CD4-positive, alpha-beta memory T cell (primary cell): Measurements from ENCODE around the gene KLK15. TPM values are rescaled to one million over a fixed set of nuclear protein-coding genes. Genes with fewer than 3 reads are reported as not detected.

Experiments used
- CTCF ChIA-PET: fragments of 350-600 bp; sonication (Branson Sonifier 250); formaldehyde crosslinking; loops from one replicate; lab custom pipeline; 2021; ENCODE audit warnings: inconsistent platforms; ENCODE audit not compliant: partially characterized antibody; lab: Charles Lee
- POLR2A ChIA-PET: fragments of 350-600 bp; sonication (Branson Sonifier 250); formaldehyde crosslinking; loops from one replicate; lab custom pipeline; 2021; ENCODE audit not compliant: partially characterized antibody; lab: Charles Lee
- DNase-seq, 5 donors: peaks; one replicate each; pipeline versions ENCODE4 v3.0.0 to v3.0.0-alpha.2; 2020 to 2022; ENCODE audit warnings: mixed read lengths in 1 of 5
- H3K27ac ChIP-seq: one replicate; pipeline ENCODE4 v1.7.0; 2013; ENCODE audit warnings: low read depth, low read length
- H3K27me3 ChIP-seq: 2 replicates; pipeline ENCODE4 v1.7.0; 2013; ENCODE audit warnings: mild to moderate bottlenecking, low read length, moderate library complexity; ENCODE audit not compliant: insufficient read depth
- H3K36me3 ChIP-seq: 2 replicates; pipeline ENCODE4 v1.7.0; 2013; ENCODE audit warnings: mild to moderate bottlenecking, low read length, moderate library complexity; ENCODE audit not compliant: insufficient read depth
- H3K4me1 ChIP-seq: 2 replicates; pipeline ENCODE4 v1.7.0; 2013; ENCODE audit warnings: mild to moderate bottlenecking, low read length, moderate library complexity; ENCODE audit not compliant: insufficient read depth
- H3K4me3 ChIP-seq, 2 donors: one replicate each; pipeline ENCODE4 v1.7.0; 2013; ENCODE audit warnings: low read length in 2 of 2, mild to moderate bottlenecking in 1 of 2
- H3K9me3 ChIP-seq, 2 donors: one replicate each; pipeline ENCODE4 v1.7.0; 2013; ENCODE audit warnings: low read length in 2 of 2, control low read depth in 1 of 2; ENCODE audit not compliant: control insufficient read depth in 1 of 2
- H3K27ac Mint-ChIP-seq, 7 donors: one replicate each; pipeline ENCODE4 v1.8.0; 2020 to 2021; ENCODE audit warnings: mixed read lengths in 7 of 7, mild to moderate bottlenecking in 6 of 7, inconsistent platforms in 3 of 7, moderate library complexity in 3 of 7
- H3K27me3 Mint-ChIP-seq, 2 donors: one replicate each; pipeline ENCODE4 v1.8.0; 2020 to 2021; ENCODE audit warnings: mixed read lengths in 2 of 2
- H3K36me3 Mint-ChIP-seq, 2 donors: one replicate each; pipeline ENCODE4 v1.8.0; 2020 to 2021; ENCODE audit warnings: mixed read lengths in 2 of 2, inconsistent platforms in 1 of 2, mild to moderate bottlenecking in 1 of 2
- H3K4me1 Mint-ChIP-seq, 4 donors: one replicate each; pipeline ENCODE4 v1.8.0; 2020 to 2021; ENCODE audit warnings: mixed read lengths in 4 of 4, mild to moderate bottlenecking in 1 of 4
- H3K4me3 Mint-ChIP-seq, 8 donors: one replicate each; pipeline ENCODE4 v1.8.0; 2020 to 2021; ENCODE audit warnings: mixed read lengths in 8 of 8, mild to moderate bottlenecking in 7 of 8, moderate library complexity in 6 of 8, inconsistent platforms in 3 of 8
- H3K9me3 Mint-ChIP-seq, 8 donors: one replicate each; pipeline ENCODE4 v1.8.0; 2020 to 2021; ENCODE audit warnings: mixed read lengths in 8 of 8, mild to moderate bottlenecking in 5 of 8, inconsistent platforms in 3 of 8, moderate library complexity in 1 of 8
- intact Hi-C: fragments of 100-400 bp; cut with micrococcal nuclease; formaldehyde crosslinking; loops from one replicate; pipeline ENCODE4 v1.15.1; 2023
- polyA plus RNA-seq, 2 donors: library from polyadenylated mRNA; unstranded; fragments of 300-500 nt; fragmentation: Illumina TruSeq; gene quantifications; one replicate each; pipeline ENCODE4 v1.2.3, GENCODE V29; 2021
- total RNA-seq, 2 experiments: library from RNA; stranded (reverse); gene quantifications; one replicate each; pipeline ENCODE4 v1.2.3, GENCODE V29; 2021

The KLK15 gene
- total and polyA plus RNA-seq, 4 experiments from 2014 or later: not detected

DNA sequence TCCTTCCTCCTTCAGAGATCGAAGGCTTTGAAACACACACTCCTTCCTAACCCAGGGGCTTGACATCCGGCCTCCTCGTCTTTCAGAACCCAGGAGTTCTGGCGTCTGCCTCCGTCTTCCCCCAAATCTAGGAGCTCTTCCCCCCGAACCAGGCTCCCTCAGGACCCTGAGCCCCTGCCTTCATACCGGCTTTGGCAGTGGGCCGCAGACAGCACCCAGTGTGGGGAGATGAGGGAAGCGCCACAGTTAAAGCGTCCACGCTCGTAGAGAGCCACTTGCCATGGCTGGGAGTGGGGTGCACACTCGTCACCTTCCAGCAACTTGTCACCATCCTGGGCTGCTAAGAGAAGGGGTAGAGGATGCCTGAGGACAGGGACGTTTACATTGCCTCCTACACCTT, 5.9 kb downstream of the KLK15 start:
- Histone ChIP-seq H3K9me3 (no peaks in the 10 kb centered on the region), H3K4me3 (no peak overlapping the region), H3K27me3 (no peaks in the 10 kb centered on the region), H3K4me1 (no peaks in the 10 kb centered on the region), H3K36me3 (no peaks in the 10 kb centered on the region), H3K27ac (no peak overlapping the region)
- ChIA-PET POLR2A (no interaction called here), CTCF (no interaction called here)
- Mint-ChIP-seq H3K9me3 (peaks cover 0 to 3% (median 0%) of the 10 kb centered on the region in 8 donors), H3K27me3 (peaks cover 18 to 33% of the 10 kb centered on the region in 2 donors), H3K4me3 (no peak overlapping the region), H3K27ac (no peak overlapping the region), H3K36me3 (no peaks in the 10 kb centered on the region), H3K4me1 (no peaks in the 10 kb centered on the region)
- DNase-seq: peak in 1 of 5 donors; percentile 4
- intact Hi-C loops: no loop called here

- no peaks in the 10 kb centered on the region for H3K9me3 ChIP-seq
- no peak overlapping the region for H3K27ac Mint-ChIP-seq
- H3K36me3 ChIP-seq: no peaks in the 10 kb centered on the region
- no peaks in the 10 kb centered on the region for H3K4me1 ChIP-seq
- H3K4me3 ChIP-seq: no peak overlapping the region
- intact Hi-C loops: no loop called here
- ChIA-PET POLR2A (no interaction called here), CTCF (no interaction called here)
- DNase-seq: peak in 1 of 5 donors; percentile 24
- peaks cover 19 to 41% of the 10 kb centered on the region in 2 donors for H3K27me3 Mint-ChIP-seq
- H3K27me3 ChIP-seq: no peaks in the 10 kb centered on the region
- no peaks in the 10 kb centered on the region for H3K4me1 Mint-ChIP-seq
- peaks cover 0 to 3% (median 0%) of the 10 kb centered on the region in 8 donors for H3K9me3 Mint-ChIP-seq
- no peaks in the 10 kb centered on the region for H3K36me3 Mint-ChIP-seq
- no peak overlapping the region for H3K4me3 Mint-ChIP-seq
- no peak overlapping the region for H3K27ac ChIP-seq
These were observed 6.7 kb downstream of the KLK15 start for GRCh38 chr19:50826492-50827240.

- Histone ChIP-seq H3K4me1 (peaks cover 11% of the 10 kb centered on the region), H3K4me3 (no peak within 1 kb of the TSS), H3K36me3 (no peaks in the 10 kb centered on the region), H3K27me3 (peaks cover 13% of the 10 kb centered on the region), H3K27ac (no peak within 1 kb of the TSS), H3K9me3 (no peaks in the 10 kb centered on the region)
- H3K36me3 Mint-ChIP-seq: no peaks in the 10 kb centered on the region
- H3K27me3 Mint-ChIP-seq: peaks cover 40 to 56% of the 10 kb centered on the region in 2 donors
- H3K4me3 Mint-ChIP-seq: peak within 1 kb of the TSS in 1 of 8 donors; percentile 1
- no peak within 1 kb of the TSS for H3K27ac Mint-ChIP-seq
- ChIA-PET POLR2A (no interaction called here), CTCF (no interaction called here)
- H3K4me1 Mint-ChIP-seq: peaks cover 10 to 15% (median 14%) of the 10 kb centered on the region in 4 donors
- no peak for DNase-seq
- peaks cover 0 to 3% (median 0%) of the 10 kb centered on the region in 8 donors for H3K9me3 Mint-ChIP-seq
- intact Hi-C loops: no loop called here
These were observed 9.9 kb downstream of the KLK15 start, which contains the start of gene KLK1 for GRCh38 chr19:50823389-50824042. KLK1 (minus strand) TSS chr19:50823787; CDS start chr19:50823748, 39 bp downstream.

- ChIA-PET CTCF (no interaction called here), POLR2A (no interaction called here)
- Histone ChIP-seq H3K4me1 (peaks cover 16% of the 10 kb centered on the region), H3K9me3 (no peaks in the 10 kb centered on the region), H3K27ac (no peak overlapping the region), H3K27me3 (peaks cover 13% of the 10 kb centered on the region), H3K4me3 (no peak overlapping the region), H3K36me3 (no peaks in the 10 kb centered on the region)
- DNase-seq: no peak
- H3K36me3 Mint-ChIP-seq: no peaks in the 10 kb centered on the region
- peaks cover 40 to 53% of the 10 kb centered on the region in 2 donors for H3K27me3 Mint-ChIP-seq
- intact Hi-C loops: no loop called here
- H3K9me3 Mint-ChIP-seq: peaks cover 0 to 3% (median 0%) of the 10 kb centered on the region in 8 donors
- no peak overlapping the region for H3K27ac Mint-ChIP-seq
- H3K4me3 Mint-ChIP-seq: no peak overlapping the region
- H3K4me1 Mint-ChIP-seq: peaks cover 13 to 21% (median 15%) of the 10 kb centered on the region in 4 donors
These were observed 10.6 kb downstream of the KLK15 start for GRCh38 chr19:50822661-50823208.

- Mint-ChIP-seq H3K4me1 (peaks cover 15 to 26% (median 21%) of the 10 kb centered on the region in 4 donors), H3K36me3 (no peaks in the 10 kb centered on the region), H3K27me3 (peaks cover 38 to 57% of the 10 kb centered on the region in 2 donors), H3K27ac (no peak overlapping the region), H3K4me3 (no peak overlapping the region), H3K9me3 (peaks cover 0 to 3% (median 0%) of the 10 kb centered on the region in 8 donors)
- Histone ChIP-seq H3K36me3 (no peaks in the 10 kb centered on the region), H3K4me1 (peaks cover 21% of the 10 kb centered on the region), H3K27me3 (peaks cover 13% of the 10 kb centered on the region), H3K27ac (no peak overlapping the region), H3K4me3 (no peak overlapping the region), H3K9me3 (no peaks in the 10 kb centered on the region)
- CTCF ChIA-PET: no interaction called here
- intact Hi-C loops: no loop called here
- peak in 1 of 5 donors; percentile 7 for DNase-seq
- POLR2A ChIA-PET: no interaction called here
These were observed 11.8 kb downstream of the KLK15 start for GRCh38 chr19:50821622-50822021.

DNA sequence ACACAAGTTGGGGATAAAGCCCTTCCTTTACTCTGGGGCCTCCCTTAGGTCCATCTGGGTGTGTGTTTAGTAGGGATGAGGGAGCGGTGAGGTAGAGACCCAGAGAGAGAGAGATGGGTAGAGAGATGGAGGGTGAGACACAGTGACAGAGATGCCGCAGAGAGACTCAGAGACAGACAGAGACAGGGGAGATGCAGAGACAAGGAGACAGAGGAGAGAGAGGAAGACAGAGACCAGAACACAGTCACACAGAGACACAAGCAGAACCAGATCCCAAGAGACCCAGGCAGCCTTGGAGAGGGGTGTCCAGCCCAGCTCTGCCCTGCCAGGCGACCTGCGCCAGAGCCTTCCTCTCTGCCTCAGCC, 12.1 kb downstream of the KLK15 start:
- H3K4me3 ChIP-seq: no peak overlapping the region
- Mint-ChIP-seq H3K4me3 (no peak overlapping the region), H3K4me1 (peaks cover 15 to 26% (median 21%) of the 10 kb centered on the region in 4 donors), H3K27ac (peak overlapping the region in 1 of 7 donors; percentile 47), H3K9me3 (peaks cover 0 to 1% (median 0%) of the 10 kb centered on the region in 8 donors), H3K27me3 (peaks cover 40 to 58% of the 10 kb centered on the region in 2 donors), H3K36me3 (no peaks in the 10 kb centered on the region)
- H3K36me3 ChIP-seq: no peaks in the 10 kb centered on the region
- no peak for DNase-seq
- CTCF ChIA-PET: no interaction called here
- H3K27ac ChIP-seq: no peak overlapping the region
- intact Hi-C loops: no loop called here
- peaks cover 21% of the 10 kb centered on the region for H3K4me1 ChIP-seq
- no peaks in the 10 kb centered on the region for H3K9me3 ChIP-seq
- POLR2A ChIA-PET: no interaction called here
- H3K27me3 ChIP-seq: peaks cover 13% of the 10 kb centered on the region
